Neural cell (in vitro differentiated cells): ENCODE data around the gene ZNF618.

Experiments
- EP300 ChIP-seq: fragments of 450-650 bp; conservative IDR thresholded peaks from 2 replicates; pipeline ENCODE4 v1.6.1; 2014; ENCODE audit warnings: antibody characterized with exemption, mild to moderate bottlenecking, moderate library complexity; ENCODE audit not compliant: poor library complexity, severe bottlenecking
- EZH2 ChIP-seq: fragments of 200-600, 300-800 bp; shearing (Covaris generic), sonication (generic); IDR thresholded peaks from 2 replicates; pipeline ENCODE4 v1.6.1; 2014; ENCODE audit warnings: antibody characterized with exemption, low read length, borderline replicate concordance, mild to moderate bottlenecking; ENCODE audit not compliant: insufficient read depth, poor library complexity, severe bottlenecking
- MXI1 ChIP-seq: fragments of 450-650 bp; conservative IDR thresholded peaks from 2 replicates; pipeline ENCODE4 v1.6.1; 2014; ENCODE audit warnings: antibody characterized with exemption, mild to moderate bottlenecking; ENCODE audit not compliant: poor library complexity, severe bottlenecking
- POLR2AphosphoS5 ChIP-seq: IDR thresholded peaks from 2 replicates; pipeline ENCODE4 v1.6.1; 2012
- RAD21 ChIP-seq: fragments of 450-650 bp; conservative IDR thresholded peaks from 2 replicates; pipeline ENCODE4 v1.6.1; 2014; ENCODE audit warnings: antibody characterized with exemption, mild to moderate bottlenecking, moderate library complexity
- SMC3 ChIP-seq: fragments of 450-650 bp; conservative IDR thresholded peaks from 2 replicates; pipeline ENCODE4 v1.6.1; 2014; ENCODE audit warnings: antibody characterized with exemption, mild to moderate bottlenecking, moderate library complexity; ENCODE audit not compliant: poor library complexity
- TAF1 ChIP-seq: IDR thresholded peaks from 2 replicates; pipeline ENCODE4 v1.6.1; 2012; ENCODE audit warnings: low read depth
- TF ChIP-seq, protein P1 (sequence below): fragments of 450-650 bp; IDR thresholded peaks from 2 replicates; pipeline ENCODE4 v1.5.1; 2014; ENCODE audit warnings: antibody characterized with exemption, mild to moderate bottlenecking, moderate library complexity; ENCODE audit not compliant: poor library complexity, severe bottlenecking

DNA sequence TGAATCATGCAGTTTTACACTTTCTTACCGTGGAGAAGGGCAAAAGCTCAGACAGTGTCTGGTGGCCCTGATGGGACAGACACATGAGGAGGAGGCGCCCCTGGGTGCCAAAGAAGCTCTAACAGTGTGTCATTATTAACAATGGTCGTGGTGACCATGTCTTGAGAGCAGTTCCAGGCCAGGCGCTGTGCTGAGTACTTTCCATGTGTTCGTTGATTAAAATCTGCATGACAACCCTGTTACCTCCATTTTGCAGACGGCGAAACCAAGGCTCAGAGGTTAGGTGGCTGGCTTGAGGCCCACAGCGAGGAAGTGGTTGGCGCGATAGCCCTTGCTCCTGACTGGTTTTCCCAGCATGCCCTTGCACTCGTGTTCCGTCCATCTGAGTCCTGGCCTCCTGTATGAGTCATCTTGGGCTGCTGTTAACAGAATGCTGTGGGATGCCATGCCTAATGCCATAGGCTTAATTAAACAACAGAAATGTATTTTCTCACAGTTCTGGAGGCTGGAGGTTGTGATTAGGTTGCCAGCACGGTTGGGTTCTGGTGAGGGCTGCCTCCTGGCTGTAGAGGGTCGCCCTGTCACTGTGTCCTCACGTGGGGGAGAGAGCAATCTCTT lies 110.0 kb downstream of the ZNF618 start:
- TF ChIP-seq, protein P1, sequence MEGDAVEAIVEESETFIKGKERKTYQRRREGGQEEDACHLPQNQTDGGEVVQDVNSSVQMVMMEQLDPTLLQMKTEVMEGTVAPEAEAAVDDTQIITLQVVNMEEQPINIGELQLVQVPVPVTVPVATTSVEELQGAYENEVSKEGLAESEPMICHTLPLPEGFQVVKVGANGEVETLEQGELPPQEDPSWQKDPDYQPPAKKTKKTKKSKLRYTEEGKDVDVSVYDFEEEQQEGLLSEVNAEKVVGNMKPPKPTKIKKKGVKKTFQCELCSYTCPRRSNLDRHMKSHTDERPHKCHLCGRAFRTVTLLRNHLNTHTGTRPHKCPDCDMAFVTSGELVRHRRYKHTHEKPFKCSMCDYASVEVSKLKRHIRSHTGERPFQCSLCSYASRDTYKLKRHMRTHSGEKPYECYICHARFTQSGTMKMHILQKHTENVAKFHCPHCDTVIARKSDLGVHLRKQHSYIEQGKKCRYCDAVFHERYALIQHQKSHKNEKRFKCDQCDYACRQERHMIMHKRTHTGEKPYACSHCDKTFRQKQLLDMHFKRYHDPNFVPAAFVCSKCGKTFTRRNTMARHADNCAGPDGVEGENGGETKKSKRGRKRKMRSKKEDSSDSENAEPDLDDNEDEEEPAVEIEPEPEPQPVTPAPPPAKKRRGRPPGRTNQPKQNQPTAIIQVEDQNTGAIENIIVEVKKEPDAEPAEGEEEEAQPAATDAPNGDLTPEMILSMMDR: no peak
- TF ChIP-seq MXI1 (no peak), RAD21 (no peak), TAF1 (no peak), POLR2AphosphoS5 (no peak), EP300 (no peak), SMC3 (no peak), EZH2 (no peak)
